Kidney glomerular epithelial cell (primary cell): ENCODE results near the gene HOXD1.

Experiments used
- DNase-seq: peaks from one replicate; lab custom pipeline; 2025; lab: John Stamatoyannopoulos, UW

Gene HOXD1

GRCh38 chr2:176152350-176153181, 35.9 kb upstream of the HOXD1 start:
- DNase-seq: no peak

DNA sequence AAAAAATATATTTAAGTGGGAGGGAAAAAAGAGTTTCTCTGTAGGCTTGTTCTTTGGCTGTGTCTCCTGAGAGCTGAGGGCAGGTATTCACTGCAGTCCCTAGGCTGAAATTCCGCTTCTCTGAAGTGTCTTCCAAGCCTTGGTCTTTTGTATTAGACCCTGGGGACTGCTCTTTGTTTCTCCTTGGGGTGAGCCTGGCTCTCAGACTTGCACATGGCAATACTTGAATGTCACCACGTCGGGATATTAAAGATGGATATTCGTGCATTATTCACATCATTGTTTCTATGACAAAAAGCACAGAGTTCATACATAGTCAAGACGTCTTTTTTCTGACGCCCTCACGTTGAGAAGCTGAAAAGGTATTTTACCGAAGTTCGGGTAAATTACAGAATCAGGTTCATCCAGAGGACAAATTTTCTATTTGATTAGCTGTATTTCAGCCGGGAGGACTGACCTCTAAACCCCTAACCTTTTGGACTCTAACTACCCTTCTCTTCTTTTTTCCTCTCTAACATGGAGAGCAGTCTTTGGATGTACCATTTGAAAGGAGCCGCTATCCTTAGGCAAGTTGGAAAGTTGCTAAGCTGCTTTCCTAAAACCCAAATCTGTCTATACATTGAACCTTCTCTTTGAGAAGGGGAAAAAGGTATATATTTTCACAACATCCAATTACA, 33.8 kb upstream of the HOXD1 start:
- no peak for DNase-seq

DNA sequence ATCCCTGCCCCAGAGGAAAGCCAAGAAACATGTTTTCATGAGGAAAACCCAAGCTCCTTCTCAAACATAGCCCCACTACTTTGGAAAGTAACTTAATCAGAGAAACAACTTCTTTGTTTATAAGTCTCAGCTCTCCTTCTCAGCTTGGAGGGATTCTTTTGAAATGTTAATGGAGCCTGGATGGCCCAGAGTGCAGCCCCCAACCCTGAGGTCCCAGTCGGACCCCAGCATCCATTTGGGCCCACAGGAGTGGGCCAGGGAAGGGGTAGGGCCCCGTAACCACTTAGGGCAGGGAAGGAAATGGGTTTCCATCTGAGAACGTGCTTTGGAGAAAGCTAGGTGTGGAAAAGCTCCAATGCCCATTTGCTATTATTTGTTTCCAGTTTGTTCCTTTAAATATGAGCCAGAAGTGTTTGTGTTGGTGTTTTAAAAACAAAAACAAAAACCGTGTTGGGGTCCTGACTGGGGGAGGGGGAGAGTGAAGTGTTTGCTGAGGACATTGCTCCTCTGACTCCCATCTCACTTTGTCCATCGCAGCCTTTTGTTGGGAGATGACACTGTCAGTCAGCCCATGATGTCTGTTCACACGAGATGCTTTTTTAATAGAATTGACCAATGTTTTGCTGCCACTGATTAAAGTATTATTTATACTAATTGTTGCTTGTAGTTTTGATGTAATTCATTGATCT, 33.0 kb upstream of the HOXD1 start:
- DNase-seq: no peak

DNA sequence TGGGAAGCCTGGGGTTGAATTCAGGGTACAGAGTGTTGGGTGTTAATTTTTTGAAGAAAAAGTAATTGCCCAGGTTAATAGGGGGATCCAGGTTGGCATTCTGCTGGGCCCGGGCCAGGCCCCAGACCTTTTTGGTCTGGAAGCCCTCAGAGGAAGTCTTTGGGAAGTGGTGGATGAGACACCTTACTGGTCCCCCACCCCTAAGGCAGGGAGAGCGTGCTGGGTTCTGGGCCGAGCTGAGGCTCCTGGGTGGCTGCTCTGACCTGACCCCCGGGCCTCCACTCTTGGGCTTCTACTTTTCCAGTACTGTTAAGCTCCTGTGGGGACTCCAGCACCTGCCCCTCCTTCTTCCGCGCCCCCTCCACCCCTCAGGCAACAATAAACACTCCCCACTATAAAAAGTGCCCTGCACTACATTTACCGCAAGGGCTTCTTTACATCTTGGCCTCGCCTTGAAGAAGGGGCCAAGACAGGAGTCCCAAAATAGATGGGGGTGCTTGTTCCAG, 32.1 kb upstream of the HOXD1 start:
- no peak for DNase-seq

DNA sequence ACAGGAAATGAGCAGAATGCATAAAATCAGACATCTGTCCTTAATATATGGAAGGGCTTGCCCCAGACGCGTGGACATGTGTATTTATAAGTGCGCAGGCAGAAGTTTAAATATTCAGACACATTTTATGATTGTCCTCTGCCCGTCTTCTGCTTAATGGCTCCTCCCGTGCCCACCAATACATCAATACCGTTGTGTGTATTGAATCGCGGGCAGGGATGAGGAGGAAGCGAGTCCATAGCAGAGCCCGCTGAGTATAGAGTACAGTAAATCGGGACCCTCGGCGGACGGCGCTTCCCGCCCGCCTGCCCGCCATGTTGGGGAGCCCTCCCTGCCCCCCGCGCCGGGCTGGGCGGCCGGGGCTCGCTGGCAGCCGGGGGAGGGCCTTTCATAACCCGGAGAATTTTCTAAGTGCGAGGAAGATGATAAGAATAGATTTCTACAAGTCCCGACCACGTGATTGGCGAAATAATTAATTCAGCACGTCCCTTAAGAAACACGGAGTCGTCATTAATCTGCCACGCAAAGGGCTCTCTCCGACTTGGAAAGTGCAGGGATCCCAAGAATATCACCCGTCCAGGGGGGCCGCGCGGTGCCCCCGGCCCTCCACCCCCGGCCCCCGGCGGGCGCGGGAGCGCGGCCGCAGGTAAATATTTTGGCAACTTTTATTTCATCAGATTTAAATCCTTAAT, 31.5 kb upstream of the HOXD1 start, which contains the start of gene HOXD3:
TSS of gene HOXD3 (plus strand) at position 501 of the 692 bp plus-strand sequence. CDS start 11,808 bp downstream, outside the sequence.
- no peak for DNase-seq

DNA sequence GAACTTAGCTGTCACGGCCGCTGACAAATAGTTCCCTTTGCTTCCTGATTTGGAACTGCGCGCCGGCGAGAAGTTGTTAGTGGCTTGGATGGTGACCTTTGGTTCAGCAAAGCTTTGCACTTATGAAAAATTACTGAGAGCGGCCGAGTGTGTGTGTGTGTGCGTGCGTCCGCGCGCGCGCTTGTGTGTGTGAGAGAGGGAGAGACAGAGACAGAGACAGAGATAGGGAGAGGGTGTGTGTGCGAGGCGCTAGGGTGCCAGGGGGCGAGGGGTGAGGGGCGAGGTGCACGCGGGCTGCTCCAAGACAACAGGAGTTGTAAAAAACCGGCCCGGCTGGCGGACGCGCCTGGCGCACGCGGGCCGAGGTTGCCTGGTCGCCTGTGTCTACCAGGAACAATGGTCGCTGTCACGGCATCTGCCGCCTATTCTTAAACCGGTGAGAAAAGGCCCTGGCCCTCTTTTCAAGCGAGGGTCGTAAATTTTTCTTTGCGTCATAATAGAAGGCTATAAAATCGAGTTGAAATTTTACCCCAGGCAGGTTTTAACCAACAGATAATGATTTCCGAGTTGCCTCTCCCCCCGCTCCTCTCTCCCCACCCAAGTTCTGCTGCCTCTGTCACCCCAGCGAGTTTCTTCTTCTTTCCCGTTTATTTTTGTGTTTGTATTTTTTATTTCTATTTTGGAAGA, 30.8 kb upstream of the HOXD1 start:
- peak; percentile 41 for DNase-seq

DNA sequence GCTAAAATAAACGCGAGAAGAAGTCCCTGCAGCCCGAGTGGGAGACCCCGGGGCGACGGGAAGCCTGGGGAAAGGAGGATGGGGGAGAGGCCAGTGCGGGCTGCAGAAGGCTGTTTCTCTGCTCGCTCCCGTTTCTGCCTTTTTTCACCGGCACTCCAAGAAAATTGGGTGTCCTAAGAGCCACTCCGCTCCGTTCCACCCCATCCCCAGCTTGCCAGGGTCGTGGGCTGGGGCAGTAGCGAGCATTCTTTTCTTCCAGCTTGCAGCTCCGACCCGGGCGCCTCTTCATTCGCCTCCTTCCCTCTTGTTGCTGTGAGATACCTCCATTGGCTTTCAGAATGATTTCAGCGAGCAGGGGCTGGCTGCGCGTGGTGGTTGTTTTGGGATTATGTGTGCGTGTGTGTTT, 30.3 kb upstream of the HOXD1 start:
- no peak for DNase-seq

DNA sequence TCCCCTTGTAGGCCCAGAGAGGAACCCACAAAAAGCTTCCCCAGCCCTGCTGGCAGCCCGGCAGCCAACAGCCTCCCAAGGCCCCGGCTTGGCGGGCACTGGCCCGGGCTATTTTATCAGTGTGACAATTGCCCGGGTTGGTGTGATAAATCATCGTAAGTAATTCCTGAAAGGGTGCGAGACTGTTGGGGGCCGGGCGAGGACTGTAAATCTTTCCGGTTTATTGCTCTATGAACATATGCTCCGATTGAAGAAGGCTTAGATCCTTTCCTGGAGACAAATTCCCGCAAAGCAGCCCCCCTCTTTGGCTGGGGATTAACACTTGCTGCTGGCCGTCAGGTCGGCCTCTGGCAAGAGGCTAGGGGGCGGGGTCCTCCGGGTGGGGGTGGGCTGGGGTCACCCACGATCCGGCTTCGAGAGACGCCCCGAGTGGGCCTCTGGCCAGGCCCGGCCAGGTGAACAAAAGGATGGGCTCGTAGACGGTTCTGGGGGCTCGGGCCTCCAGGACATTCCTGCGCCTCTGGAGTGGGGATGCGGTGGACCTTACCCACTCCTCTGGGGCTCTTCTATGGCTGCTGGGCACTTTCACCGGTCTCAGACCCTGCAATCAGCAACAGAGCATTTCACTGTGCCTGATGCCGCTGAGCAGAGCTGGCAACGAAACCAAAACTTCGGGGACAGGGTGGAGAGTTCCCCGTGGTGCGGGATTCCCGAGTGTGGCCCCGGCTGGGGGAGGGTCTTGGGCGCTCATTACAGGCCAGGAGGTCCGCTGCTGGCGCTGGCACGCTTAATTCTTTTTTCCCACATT, 29.4 kb upstream of the HOXD1 start:
- peak; percentile 20 for DNase-seq

- DNase-seq: no peak
These were observed 28.7 kb upstream of the HOXD1 start for GRCh38 chr2:176159663-176160250.

DNA sequence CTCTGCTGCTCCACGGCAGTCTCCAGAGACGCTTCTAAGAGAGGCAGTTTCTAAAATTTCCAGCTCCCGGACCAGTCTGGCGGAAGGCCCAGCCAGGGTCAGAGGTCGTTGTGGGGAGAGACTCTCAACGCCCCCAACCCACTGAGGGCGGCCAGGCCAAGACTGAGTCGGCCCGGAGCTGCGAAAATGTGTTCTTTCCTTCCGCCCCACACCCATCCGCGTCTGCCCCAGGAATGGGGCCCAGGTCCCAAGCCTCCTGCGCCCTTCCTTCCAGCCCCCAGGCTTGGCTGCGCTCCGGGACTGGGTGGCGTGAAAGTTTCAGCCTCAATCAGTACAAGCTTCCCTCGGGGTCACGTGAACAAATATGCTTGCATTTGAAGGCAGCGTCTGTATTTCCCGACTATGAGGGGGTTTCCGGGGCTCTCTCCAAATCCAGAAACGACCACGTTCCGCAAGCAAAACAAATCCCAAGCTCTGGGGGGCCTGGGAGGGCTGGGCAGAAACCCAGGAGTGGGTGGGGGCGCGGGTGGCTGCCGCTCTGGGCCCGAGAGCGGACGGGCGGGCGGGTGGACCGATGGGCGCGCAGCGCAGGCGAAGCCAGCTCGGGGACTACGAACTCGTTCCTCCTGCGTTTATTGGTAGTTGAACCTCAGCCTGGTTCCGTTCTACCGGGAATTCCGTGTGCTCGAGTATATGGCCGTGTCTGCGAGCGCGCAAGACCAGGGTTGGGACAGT, 28.1 kb upstream of the HOXD1 start:
- DNase-seq: no peak

DNA sequence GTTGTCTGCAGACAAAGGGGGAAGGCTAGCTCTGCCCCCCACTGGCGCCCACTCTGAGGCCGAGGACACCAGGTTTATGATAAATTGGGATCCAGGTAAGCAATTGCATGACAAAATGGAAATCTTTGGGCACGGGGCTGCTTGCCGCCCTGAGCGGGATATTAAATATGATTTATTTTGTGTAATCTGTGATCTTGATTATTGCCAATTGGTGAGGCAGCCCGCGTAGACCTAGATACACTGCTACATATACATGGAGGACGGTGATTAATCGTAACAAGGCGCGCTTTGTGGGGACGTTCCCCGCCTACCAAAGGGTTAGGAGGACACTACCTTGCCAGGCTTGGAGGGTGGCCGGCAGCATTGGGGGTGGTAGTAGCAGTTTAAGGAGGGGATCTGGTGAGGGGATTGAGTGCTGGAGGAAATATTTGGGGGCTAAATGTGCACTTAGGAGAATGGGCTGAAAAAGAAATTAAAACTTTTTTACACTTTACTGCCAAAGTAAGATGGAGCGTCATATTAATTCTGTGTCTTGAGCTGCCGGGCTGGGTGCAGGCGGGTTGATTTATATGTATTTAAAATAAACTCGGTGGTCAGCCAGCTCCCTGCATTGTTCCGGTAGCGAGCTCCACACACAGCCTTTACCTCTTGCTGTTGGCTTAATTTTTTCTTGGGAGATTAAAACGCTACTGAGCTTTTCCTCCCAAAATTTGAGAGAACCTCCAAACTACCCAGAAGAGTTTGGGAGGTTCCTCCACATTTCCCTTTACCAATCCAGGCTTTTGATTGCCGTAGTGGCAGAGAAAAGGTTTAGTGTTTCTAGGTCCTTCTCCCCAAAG, 27.3 kb upstream of the HOXD1 start:
- DNase-seq: no peak

- no peak for DNase-seq
These were observed 26.4 kb upstream of the HOXD1 start for GRCh38 chr2:176161825-176162626.

DNA sequence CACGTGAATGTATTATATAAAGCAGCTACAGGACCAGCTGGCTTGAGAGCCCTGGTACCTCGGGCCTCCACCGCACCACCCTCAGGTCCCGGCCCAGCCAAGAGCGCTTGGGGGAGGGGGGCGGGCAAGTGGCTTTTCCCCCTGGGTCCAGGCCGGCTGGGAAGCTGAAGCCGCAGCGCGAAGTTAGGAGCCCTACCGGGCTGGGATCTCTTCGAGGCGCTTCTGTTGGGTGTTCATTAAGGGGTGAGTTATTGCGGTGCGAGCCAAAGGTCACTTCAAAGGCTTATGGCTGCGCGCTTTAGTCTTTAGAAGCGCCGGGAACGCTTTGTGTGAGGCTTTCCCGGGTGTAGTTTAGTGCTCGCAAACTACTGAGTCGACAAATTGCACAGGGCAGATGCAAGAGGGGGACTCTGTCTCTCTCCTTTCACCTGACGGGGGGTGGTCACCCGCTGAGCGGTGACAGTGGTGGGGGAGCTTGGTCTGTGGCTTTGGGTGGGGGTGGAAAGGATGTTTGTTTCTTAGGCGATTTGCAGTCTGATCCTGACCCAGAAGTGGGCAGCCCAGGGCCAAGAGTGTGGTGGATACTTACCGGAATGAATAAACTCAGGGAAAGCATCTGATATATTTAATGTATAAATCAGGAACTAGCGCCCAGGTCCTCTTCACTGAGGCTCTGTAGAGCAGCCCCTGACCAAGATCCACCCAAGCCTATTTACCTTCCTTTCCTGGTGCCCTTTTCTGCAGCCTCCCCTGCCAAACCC, 25.4 kb upstream of the HOXD1 start:
- no peak for DNase-seq

- no peak for DNase-seq
These were observed 24.8 kb upstream of the HOXD1 start for GRCh38 chr2:176163672-176164056.

DNA sequence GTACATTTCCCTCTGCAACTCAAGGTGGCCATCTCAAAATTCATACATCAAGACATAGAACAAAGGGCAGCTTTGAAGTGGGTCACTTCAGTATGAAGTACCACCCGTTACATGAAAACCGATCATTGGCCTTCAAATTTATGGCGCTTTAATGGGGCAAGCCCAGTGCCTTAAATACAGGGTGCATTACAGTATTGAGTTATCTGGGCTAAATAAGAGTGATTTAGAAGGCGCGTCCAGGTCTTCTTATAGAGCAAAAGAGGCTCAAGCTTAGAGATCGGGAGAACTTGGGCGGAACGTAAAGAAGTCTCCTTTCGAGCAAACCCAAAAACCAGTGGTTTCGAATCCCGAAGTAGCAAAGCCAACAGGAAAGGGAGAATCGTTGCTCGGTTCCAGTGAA, 24.3 kb upstream of the HOXD1 start:
- no peak for DNase-seq

DNA sequence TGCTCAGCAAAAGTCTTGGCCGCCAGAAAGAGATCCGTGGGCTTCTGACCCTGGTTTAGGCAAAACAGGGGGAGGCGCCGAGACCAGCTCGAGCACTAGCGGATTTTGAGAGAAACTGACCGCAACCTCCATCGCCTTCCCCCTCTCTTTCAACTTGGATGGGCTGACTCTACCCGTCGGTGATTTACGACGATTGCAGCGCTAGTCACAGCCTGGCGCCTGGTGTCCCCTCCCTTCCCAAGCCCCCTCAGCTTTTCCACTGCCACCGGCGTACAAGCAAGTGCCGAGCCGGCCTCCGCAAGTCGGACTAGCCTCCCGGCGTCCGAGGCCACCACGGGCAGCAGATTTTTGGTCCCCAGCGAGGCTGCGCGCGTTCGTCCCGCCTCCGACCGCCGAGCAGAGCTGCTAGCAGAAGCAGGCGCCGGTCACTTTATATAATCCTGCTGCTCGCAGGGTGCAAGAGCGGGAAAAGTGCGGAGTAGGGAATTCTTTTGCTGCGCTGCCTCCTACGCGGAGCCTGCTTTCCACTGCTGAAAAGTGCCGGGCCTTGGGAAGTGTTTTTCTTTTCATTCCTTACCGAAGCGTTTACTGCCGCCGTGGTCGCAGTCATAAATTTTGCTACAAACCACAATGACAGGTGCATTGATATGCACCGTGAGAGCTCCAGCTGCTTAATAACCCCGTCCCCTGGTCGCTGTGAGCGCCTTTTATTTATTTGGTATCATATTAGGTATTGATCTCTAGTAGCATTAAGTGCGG, 23.7 kb upstream of the HOXD1 start:
- peak; percentile 30 for DNase-seq
